Measurements from ENCODE around the gene MYL4. TPM values are rescaled to one million over a fixed set of nuclear protein-coding genes. Genes with fewer than 3 reads are reported as not detected.

MYL4 gene
- polyA plus RNA-seq, 1 of the 3 experiments (the other 2 are of a cell fraction) = not detected

DNA sequence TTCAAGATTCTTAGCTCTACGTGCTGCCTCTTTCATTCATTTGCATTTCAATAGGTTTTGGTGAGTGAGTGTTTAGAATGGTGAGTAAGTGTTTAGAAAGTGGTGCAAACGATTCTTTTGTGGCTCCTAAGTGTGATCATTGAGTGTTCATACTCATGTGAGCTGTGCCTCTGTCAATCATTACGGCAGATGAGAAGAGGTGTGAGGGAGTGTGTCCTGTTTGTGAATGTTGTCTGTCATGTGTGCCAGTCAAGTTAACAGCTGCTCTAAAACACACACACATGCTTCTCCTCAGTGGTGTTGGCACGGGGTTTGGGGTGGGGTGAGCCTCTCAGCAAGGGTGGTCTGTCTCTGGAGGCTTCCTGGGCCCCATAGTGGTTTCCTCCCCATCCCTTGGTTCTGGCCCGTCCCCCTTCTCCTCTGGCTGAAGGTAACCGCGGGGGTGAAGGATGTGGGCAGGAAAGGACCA lies 11.4 kb downstream of the MYL4 start:
- H3K36me3 ChIP-seq (replicated peaks in 1 of 2; ENCODE audit: control insufficient read depth in 1 of 2, insufficient read depth in 2 of 2, low read length in 1 of 2) = no peaks in the 10 kb centered on the region
- no peaks in the 10 kb centered on the region for H3K9me2 ChIP-seq
- no peaks in the 10 kb centered on the region for H3K27me3 ChIP-seq (ENCODE audit: insufficient read depth)
- POLR2A ChIA-PET = no interaction called here
- H3K79me2 ChIP-seq (ENCODE audit: insufficient read depth) = no peaks in the 10 kb centered on the region
- no peak overlapping the region for H3K9ac ChIP-seq
- no peak overlapping the region for H3K4me3 ChIP-seq (ENCODE audit: low read depth in 2 of 2, low read length in 1 of 2)
- peaks cover 7% of the 10 kb centered on the region for H3F3A ChIP-seq (replicated peaks; ENCODE audit: insufficient read depth)
- H2AFZ ChIP-seq (ENCODE audit: low read depth) = no peak overlapping the region
- DNase-seq = no peak
- no peak overlapping the region for H3K27ac ChIP-seq (ENCODE audit: low read depth in 2 of 2, low read length in 1 of 2)
- CTCF ChIA-PET = interaction anchor here (0.7 to 8.6 kb wide), 6 partner anchors 9 to 395 kb away, joined by 3 to 57 read pairs (median 6); partner anchors contain the start of gene MYL4
- TF ChIP-seq, protein P1, sequence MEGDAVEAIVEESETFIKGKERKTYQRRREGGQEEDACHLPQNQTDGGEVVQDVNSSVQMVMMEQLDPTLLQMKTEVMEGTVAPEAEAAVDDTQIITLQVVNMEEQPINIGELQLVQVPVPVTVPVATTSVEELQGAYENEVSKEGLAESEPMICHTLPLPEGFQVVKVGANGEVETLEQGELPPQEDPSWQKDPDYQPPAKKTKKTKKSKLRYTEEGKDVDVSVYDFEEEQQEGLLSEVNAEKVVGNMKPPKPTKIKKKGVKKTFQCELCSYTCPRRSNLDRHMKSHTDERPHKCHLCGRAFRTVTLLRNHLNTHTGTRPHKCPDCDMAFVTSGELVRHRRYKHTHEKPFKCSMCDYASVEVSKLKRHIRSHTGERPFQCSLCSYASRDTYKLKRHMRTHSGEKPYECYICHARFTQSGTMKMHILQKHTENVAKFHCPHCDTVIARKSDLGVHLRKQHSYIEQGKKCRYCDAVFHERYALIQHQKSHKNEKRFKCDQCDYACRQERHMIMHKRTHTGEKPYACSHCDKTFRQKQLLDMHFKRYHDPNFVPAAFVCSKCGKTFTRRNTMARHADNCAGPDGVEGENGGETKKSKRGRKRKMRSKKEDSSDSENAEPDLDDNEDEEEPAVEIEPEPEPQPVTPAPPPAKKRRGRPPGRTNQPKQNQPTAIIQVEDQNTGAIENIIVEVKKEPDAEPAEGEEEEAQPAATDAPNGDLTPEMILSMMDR (IDR thresholded peaks at IDR 0.05) = no peak
- TF ChIP-seq NFIC (IDR thresholded peaks at IDR 0.05; ENCODE audit: borderline replicate concordance) = no peak
- TF ChIP-seq RCOR1 (IDR thresholded peaks at IDR 0.05; ENCODE audit: low read length) = no peak
- no peak for TF ChIP-seq FOXJ3 (CRISPR knock-in tag; IDR thresholded peaks at IDR 0.05)
- no peak for TF ChIP-seq ELF1 (IDR thresholded peaks at IDR 0.05)
- no peak for TF ChIP-seq TAF1 (IDR thresholded peaks at IDR 0.05; ENCODE audit: borderline replicate concordance, low read depth, low read length)
- no peak for TF ChIP-seq GABPA (IDR thresholded peaks at IDR 0.05; ENCODE audit: low read depth)
- TF ChIP-seq, protein P2, sequence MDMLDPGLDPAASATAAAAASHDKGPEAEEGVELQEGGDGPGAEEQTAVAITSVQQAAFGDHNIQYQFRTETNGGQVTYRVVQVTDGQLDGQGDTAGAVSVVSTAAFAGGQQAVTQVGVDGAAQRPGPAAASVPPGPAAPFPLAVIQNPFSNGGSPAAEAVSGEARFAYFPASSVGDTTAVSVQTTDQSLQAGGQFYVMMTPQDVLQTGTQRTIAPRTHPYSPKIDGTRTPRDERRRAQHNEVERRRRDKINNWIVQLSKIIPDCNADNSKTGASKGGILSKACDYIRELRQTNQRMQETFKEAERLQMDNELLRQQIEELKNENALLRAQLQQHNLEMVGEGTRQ (IDR thresholded peaks at IDR 0.05; ENCODE audit: borderline replicate concordance, low read depth, low read length) = no peak
- no peak for TF ChIP-seq MEF2A (IDR thresholded peaks at IDR 0.05; ENCODE audit: borderline replicate concordance, low read depth)
- no peak for TF ChIP-seq RXRA (IDR thresholded peaks at IDR 0.05; ENCODE audit: borderline replicate concordance, low read depth)
- TF ChIP-seq, protein P3, sequence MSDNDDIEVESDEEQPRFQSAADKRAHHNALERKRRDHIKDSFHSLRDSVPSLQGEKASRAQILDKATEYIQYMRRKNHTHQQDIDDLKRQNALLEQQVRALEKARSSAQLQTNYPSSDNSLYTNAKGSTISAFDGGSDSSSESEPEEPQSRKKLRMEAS (IDR thresholded peaks at IDR 0.05; ENCODE audit: low read depth) = no peak
- TF ChIP-seq MXI1 (IDR thresholded peaks at IDR 0.05; ENCODE audit: low read depth, low read length) = no peak
- no peak for TF ChIP-seq SIN3A (IDR thresholded peaks at IDR 0.05; ENCODE audit: borderline replicate concordance, low read depth, low read length)
- TF ChIP-seq, protein P4, sequence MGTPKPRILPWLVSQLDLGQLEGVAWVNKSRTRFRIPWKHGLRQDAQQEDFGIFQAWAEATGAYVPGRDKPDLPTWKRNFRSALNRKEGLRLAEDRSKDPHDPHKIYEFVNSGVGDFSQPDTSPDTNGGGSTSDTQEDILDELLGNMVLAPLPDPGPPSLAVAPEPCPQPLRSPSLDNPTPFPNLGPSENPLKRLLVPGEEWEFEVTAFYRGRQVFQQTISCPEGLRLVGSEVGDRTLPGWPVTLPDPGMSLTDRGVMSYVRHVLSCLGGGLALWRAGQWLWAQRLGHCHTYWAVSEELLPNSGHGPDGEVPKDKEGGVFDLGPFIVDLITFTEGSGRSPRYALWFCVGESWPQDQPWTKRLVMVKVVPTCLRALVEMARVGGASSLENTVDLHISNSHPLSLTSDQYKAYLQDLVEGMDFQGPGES (IDR thresholded peaks at IDR 0.05; ENCODE audit: low read depth, low read length) = no peak
- no peak for TF ChIP-seq EP300 (IDR thresholded peaks at IDR 0.05; ENCODE audit: borderline replicate concordance in 1 of 2, low read depth in 1 of 2, low read length in 1 of 2)
- no peak for TF ChIP-seq CHD2 (IDR thresholded peaks at IDR 0.05; ENCODE audit: low read length, partially characterized antibody)
- no peak for TF ChIP-seq NRF1 (IDR thresholded peaks at IDR 0.05; ENCODE audit: low read depth, low read length)
- TF ChIP-seq, protein P5, sequence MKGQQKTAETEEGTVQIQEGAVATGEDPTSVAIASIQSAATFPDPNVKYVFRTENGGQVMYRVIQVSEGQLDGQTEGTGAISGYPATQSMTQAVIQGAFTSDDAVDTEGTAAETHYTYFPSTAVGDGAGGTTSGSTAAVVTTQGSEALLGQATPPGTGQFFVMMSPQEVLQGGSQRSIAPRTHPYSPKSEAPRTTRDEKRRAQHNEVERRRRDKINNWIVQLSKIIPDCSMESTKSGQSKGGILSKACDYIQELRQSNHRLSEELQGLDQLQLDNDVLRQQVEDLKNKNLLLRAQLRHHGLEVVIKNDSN (IDR thresholded peaks at IDR 0.05; ENCODE audit: borderline replicate concordance, low read depth) = no peak
- no peak for TF ChIP-seq GATA2 (CRISPR knock-in tag; IDR thresholded peaks at IDR 0.05)
- TF ChIP-seq TEAD4 (IDR thresholded peaks at IDR 0.05; ENCODE audit: borderline replicate concordance, insufficient read depth) = no peak
- no peaks in the 10 kb centered on the region for H4K20me1 ChIP-seq (ENCODE audit: insufficient read depth)
- H3K4me2 ChIP-seq = no peak overlapping the region
- H3K4me1 ChIP-seq (ENCODE audit: control insufficient read depth in 1 of 2, insufficient read depth in 2 of 2, low read depth in 1 of 2, low read length in 1 of 2) = peaks cover 4 to 11% of the 10 kb centered on the region in 2 experiments; a peak in 2 of 4 replicates
- WGBS (ENCODE audit: low lambda C conversion rate) = 72% methylated on average over 7 of the region's 7 CpGs
- no peaks in the 10 kb centered on the region for H3K9me3 ChIP-seq
